ENCODE data around the gene ZNF710.
"Not testable (repeated sequence)": the region's sequence is repeated elsewhere in the genome, so short reads cannot be mapped to it uniquely, and the experiment has no call there.

The ZNF710 gene

GRCh38 chr15:90067181-90067952, 66.2 kb downstream of the ZNF710 start:
- ATAC-seq (replicated peaks) (no peak), DNase-seq (no peak)
- H3K4me1 Mint-ChIP-seq (ENCODE audit: low read depth in 2 of 2), result peaks cover 0 to 7% of the 10 kb centered on the region in 2 donors
- H3K36me3 Mint-ChIP-seq (ENCODE audit: insufficient read depth), result peaks cover 11% of the 10 kb centered on the region
- H3K27ac Mint-ChIP-seq, result no peak overlapping the region
- no peak overlapping the region for H3K4me3 Mint-ChIP-seq
- H3K9me3 Mint-ChIP-seq, result no peaks in the 10 kb centered on the region
- H3K27me3 Mint-ChIP-seq, result no peaks in the 10 kb centered on the region

- no peak for DNase-seq
- H3K27ac Mint-ChIP-seq, result no peak overlapping the region
- ATAC-seq (replicated peaks), result no peak
- no peaks in the 10 kb centered on the region for H3K27me3 Mint-ChIP-seq
- no peak overlapping the region for H3K4me3 Mint-ChIP-seq
- H3K4me1 Mint-ChIP-seq (ENCODE audit: low read depth in 2 of 2), result peaks cover 0 to 3% of the 10 kb centered on the region in 2 donors
- no peaks in the 10 kb centered on the region for H3K9me3 Mint-ChIP-seq
- peaks cover 11% of the 10 kb centered on the region for H3K36me3 Mint-ChIP-seq (ENCODE audit: insufficient read depth)
Observed at GRCh38 chr15:90067953-90068606, 67.0 kb downstream of the ZNF710 start.

GRCh38 chr15:90070623-90071022, 69.5 kb downstream of the ZNF710 start:
- not testable (repeated sequence) for H3K4me1 Mint-ChIP-seq (ENCODE audit: low read depth in 2 of 2); DNase-seq; H3K27me3 Mint-ChIP-seq; H3K4me3 Mint-ChIP-seq; ATAC-seq (replicated peaks); H3K9me3 Mint-ChIP-seq
- peak overlapping the region; percentile 64 to 70 for H3K27ac Mint-ChIP-seq
- peaks cover 14% of the 10 kb centered on the region for H3K36me3 Mint-ChIP-seq (ENCODE audit: insufficient read depth)

DNA sequence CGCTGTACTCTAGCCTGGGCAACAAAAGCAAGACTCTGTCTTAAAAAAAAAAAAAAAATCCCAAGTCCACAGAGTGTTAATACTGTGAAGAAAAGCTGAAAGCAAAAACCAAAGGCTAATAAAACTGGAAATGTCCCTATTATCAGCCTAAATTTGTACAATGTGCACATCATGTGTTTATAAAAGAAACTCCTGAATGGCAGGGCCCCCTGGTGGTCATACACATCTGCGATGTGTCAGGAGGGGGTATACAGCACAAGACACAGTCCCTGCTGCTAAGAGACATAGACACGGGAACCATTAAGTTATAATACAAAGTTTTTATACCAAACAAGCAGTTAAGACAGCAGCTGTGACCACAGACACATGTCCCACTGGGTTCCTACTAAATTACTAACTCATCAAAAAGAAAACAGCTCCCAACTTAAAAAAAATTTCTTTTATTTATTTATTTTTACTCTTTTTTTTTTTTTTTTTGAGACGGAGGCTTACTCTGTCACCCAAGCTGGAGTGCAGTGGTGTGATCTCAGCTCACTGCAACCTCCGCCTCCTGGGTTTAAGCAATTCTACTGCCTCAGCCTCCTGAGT, 70.2 kb downstream of the ZNF710 start:
- Mint-ChIP-seq H3K36me3 (ENCODE audit: insufficient read depth) (peaks cover 14% of the 10 kb centered on the region), H3K9me3 (no peaks in the 10 kb centered on the region), H3K27ac (no peak overlapping the region), H3K27me3 (no peaks in the 10 kb centered on the region), H3K4me1 (ENCODE audit: low read depth in 2 of 2) (no peaks in the 10 kb centered on the region), H3K4me3 (no peak overlapping the region)
- DNase-seq (peak; percentile 74 to 76 (median 75)), ATAC-seq (replicated peaks) (peak; percentile 97)

DNA sequence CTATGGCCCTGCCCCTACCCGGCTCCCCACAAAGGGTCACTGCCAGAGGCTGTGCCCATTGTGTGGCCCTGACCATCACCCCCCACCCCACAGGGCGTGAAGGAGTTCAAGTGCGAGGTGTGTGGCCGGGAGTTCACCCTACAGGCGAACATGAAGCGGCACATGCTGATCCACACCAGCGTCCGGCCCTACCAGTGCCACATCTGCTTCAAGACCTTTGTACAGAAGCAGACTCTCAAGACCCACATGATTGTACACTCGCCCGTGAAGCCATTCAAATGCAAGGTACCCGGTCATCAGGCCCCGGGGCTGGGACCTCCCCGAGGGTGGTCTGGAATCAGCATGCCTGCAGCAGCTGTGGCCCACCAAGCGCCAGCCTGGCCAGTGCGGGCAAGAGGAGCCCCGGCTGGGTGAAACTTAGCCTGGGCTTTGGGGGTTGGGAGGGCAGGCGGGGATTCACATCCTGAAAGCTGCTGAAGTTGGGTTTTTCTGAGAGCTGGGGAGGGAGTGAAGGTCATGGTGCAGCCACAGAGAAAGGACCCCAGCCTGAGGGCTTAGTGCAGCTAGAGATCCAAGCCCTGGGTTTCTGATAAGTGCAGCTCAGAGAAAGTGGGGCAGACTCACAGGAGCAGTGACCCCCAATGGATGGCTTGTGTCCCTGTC, 72.0 kb downstream of the ZNF710 start:
- Mint-ChIP-seq H3K4me3 (no peak overlapping the region), H3K9me3 (no peaks in the 10 kb centered on the region), H3K27me3 (no peaks in the 10 kb centered on the region), H3K27ac (peak overlapping the region; percentile 81 to 85), H3K4me1 (ENCODE audit: low read depth in 2 of 2) (no peaks in the 10 kb centered on the region), H3K36me3 (ENCODE audit: insufficient read depth) (peaks cover 14% of the 10 kb centered on the region)
- no peak for DNase-seq
- ATAC-seq (replicated peaks), result no peak

DNA sequence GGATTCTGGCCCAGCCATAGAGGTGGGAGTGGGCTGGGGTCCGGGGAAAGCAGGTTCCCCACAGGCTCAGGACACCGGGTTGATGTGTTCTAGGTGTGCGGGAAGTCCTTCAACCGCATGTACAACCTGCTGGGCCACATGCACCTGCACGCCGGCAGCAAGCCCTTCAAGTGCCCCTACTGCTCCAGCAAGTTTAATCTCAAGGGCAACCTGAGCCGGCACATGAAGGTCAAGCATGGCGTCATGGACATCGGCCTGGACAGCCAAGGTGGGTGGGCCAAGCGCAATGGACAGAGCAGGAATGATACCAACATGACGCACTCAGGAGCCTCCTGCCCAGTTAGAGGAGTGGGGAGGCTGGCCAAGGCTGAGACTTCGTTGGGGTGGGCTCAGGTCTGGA, 72.9 kb downstream of the ZNF710 start:
- Mint-ChIP-seq H3K27ac (peak overlapping the region; percentile 63 to 81), H3K4me1 (ENCODE audit: low read depth in 2 of 2) (no peaks in the 10 kb centered on the region), H3K4me3 (no peak overlapping the region), H3K36me3 (ENCODE audit: insufficient read depth) (peaks cover 12% of the 10 kb centered on the region), H3K27me3 (no peaks in the 10 kb centered on the region), H3K9me3 (no peaks in the 10 kb centered on the region)
- no peak for DNase-seq
- ATAC-seq (replicated peaks), result no peak

DNA sequence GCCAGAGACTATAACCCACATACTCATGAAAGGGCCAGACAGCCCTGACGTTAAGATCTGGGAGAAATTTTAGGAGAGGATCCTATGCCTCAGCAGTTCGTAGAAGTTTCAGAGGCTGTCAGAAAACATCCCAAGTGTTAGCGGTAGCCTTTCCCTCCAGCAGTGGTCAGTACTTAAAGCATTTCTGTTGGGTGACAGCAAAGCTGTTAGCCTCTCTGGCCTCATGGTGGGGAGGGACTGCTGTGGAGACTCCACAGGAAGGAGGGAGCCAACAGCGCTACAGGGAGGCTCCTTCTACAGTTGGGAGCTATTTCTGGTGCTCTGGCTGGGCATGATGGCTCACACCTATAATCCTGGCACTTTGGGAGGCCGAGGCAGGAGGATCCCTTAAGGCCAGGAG, 73.8 kb downstream of the ZNF710 start:
- no peaks in the 10 kb centered on the region for H3K27me3 Mint-ChIP-seq
- no peak for ATAC-seq (replicated peaks)
- peaks cover 12% of the 10 kb centered on the region for H3K36me3 Mint-ChIP-seq (ENCODE audit: insufficient read depth)

GRCh38 chr15:90075420-90076289, 74.5 kb downstream of the ZNF710 start:
- no peaks in the 10 kb centered on the region for H3K4me1 Mint-ChIP-seq (ENCODE audit: low read depth in 2 of 2)
- ATAC-seq (replicated peaks) (no peak), DNase-seq (no peak)

More for the DNA sequence above, 73.8 kb downstream of the ZNF710 start:
- H3K27ac Mint-ChIP-seq, result peak overlapping the region; percentile 41 to 63
- DNase-seq, result no peak
- no peak overlapping the region for H3K4me3 Mint-ChIP-seq
- H3K4me1 Mint-ChIP-seq (ENCODE audit: low read depth in 2 of 2), result no peaks in the 10 kb centered on the region
- no peaks in the 10 kb centered on the region for H3K9me3 Mint-ChIP-seq

DNA sequence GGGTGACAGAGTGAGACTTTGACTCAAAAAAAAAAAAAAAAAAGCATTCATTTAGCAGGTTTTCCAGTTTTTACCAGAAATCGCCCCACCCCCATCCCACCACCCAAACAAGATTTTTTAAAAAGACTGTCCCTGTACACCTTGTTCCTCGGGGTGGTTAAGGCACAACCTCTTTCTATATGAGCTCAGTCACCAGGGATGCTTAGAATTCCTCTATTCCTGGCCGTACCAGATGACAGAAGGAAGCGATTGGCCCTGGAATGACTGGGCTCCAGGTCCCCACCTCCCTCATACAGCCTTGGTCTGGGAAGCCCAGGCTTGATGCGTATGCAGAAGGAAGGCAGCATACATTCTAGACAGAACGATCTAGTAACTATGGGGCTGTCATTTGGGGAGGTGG, 75.6 kb downstream of the ZNF710 start:
- Mint-ChIP-seq H3K4me1 (ENCODE audit: low read depth in 2 of 2) (no peaks in the 10 kb centered on the region), H3K4me3 (no peak overlapping the region), H3K36me3 (ENCODE audit: insufficient read depth) (peaks cover 8% of the 10 kb centered on the region), H3K27me3 (no peaks in the 10 kb centered on the region), H3K9me3 (no peaks in the 10 kb centered on the region), H3K27ac (peak overlapping the region in 1 of 2 donors; percentile 29)
- no peak for ATAC-seq (replicated peaks)
- no peak for DNase-seq

More at GRCh38 chr15:90075420-90076289, 74.5 kb downstream of the ZNF710 start:
- H3K4me3 Mint-ChIP-seq, result no peak overlapping the region
- no peaks in the 10 kb centered on the region for H3K27me3 Mint-ChIP-seq
- peaks cover 8% of the 10 kb centered on the region for H3K36me3 Mint-ChIP-seq (ENCODE audit: insufficient read depth)
- peak overlapping the region; percentile 41 to 53 for H3K27ac Mint-ChIP-seq
- H3K9me3 Mint-ChIP-seq, result no peaks in the 10 kb centered on the region

DNA sequence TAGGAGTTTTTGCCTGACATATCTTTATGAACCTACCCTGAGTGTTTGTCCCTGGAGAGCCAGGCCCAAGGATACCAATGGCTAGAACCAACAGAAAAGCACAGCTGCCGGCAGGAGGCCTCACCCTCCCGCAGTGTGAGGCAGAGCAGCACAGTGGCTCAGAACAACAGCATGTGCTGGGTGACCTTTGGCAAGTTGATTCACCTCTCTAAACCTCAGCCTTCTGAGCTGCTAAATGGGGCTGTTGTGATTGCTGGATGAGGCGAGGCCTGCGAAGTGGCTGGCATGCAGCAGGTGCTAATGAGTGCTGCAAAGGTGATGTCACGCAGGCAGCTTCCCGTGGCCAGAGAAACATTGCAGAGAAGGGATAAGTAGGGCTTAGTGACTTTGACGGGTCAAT, 77.8 kb downstream of the ZNF710 start:
- peaks cover 20% of the 10 kb centered on the region for H3K36me3 Mint-ChIP-seq (ENCODE audit: insufficient read depth)
- no peaks in the 10 kb centered on the region for H3K27me3 Mint-ChIP-seq
- no peaks in the 10 kb centered on the region for H3K9me3 Mint-ChIP-seq
- H3K4me3 Mint-ChIP-seq, result no peak overlapping the region
- H3K4me1 Mint-ChIP-seq (ENCODE audit: low read depth in 2 of 2), result no peaks in the 10 kb centered on the region
- no peak for ATAC-seq (replicated peaks)
- DNase-seq, result no peak
- peak overlapping the region in 1 of 2 donors; percentile 71 for H3K27ac Mint-ChIP-seq

DNA sequence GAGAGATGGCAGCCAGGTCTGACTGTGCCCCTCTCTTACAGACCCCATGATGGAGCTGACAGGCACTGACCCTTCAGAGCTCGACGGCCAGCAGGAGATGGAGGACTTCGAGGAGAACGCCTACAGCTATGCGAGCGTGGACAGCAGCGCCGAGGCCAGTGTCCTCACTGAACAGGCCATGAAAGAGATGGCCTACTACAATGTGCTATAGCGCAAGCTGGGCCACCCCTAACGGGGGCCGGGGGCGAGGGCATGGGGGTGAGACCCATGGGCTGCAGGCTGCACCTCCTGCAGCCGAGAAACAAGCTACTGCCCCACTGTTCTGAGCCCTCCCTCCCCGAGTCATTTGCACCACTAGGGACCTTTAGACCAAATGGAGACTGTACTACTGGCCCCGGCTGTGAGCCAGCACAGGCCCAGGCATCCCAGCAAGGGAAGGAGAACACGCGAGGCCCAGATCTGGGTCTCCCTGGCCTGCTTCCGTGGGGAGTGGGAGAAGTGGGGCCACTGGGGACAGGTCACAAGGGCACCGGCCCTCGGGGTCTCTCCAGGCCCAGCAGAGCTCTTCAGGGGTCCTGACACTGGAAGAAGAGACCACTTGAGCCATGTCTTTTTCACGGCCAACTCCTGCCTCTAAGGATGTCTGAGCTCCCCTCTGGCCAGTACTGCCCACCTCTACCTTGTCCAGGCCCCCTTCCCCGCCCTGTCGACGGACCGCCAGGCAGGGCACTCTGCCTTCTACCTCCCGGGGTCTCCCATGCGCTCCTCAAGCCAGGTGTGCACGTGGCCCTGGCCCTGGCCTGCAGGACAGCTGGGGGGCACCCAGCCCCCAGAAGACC, 78.7 kb downstream of the ZNF710 start:
- H3K9me3 Mint-ChIP-seq, result no peaks in the 10 kb centered on the region
- H3K4me1 Mint-ChIP-seq (ENCODE audit: low read depth in 2 of 2), result no peaks in the 10 kb centered on the region
- ATAC-seq (replicated peaks), result no peak
- H3K36me3 Mint-ChIP-seq (ENCODE audit: insufficient read depth), result peaks cover 28% of the 10 kb centered on the region
- H3K4me3 Mint-ChIP-seq, result no peak overlapping the region
- DNase-seq, result no peak
- H3K27me3 Mint-ChIP-seq, result no peaks in the 10 kb centered on the region
- peak overlapping the region in 1 of 2 donors; percentile 76 for H3K27ac Mint-ChIP-seq

DNA sequence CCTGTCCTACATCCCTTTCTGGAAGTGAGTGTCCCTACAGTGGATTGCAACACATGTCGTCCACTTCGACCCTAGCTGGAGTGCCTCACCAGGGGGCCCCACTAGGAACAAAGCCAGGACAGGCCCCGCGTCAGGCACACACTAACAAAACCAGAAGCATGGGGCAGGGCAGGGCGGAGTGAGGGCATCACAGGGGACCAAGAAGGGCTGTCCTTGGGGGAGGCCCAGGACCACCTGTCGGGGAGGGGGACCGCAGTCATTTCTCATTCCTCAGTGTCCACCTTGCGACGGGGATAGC, 79.3 kb downstream of the ZNF710 start:
- peak overlapping the region; percentile 63 to 76 for H3K27ac Mint-ChIP-seq
- ATAC-seq (replicated peaks) (no peak), DNase-seq (no peak)
- peaks cover 32% of the 10 kb centered on the region for H3K36me3 Mint-ChIP-seq (ENCODE audit: insufficient read depth)
- H3K4me3 Mint-ChIP-seq, result no peak overlapping the region
- no peaks in the 10 kb centered on the region for H3K27me3 Mint-ChIP-seq
- no peaks in the 10 kb centered on the region for H3K4me1 Mint-ChIP-seq (ENCODE audit: low read depth in 2 of 2)
- no peaks in the 10 kb centered on the region for H3K9me3 Mint-ChIP-seq
